Measurements from ENCODE around the gene RANBP17.

DNA sequence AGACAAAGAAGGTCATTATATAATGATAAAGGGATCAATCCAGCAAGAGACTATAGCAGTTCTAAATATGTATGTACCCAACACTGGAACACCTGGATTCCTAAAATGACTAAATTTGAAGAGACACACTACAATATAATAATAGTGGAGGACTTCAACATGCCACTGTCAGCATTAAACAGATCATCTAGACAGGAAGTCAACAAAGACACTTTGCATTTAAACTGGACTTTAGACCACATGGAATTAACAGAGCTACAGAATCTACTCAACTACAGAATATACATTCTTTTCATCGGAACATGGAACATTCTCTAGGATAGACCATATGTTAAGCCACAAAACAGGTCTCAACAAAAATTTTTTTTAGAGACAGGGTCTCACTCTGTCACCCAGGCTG, 388.9 kb downstream of the RANBP17 start:
- TF ChIP-seq, protein P1, sequence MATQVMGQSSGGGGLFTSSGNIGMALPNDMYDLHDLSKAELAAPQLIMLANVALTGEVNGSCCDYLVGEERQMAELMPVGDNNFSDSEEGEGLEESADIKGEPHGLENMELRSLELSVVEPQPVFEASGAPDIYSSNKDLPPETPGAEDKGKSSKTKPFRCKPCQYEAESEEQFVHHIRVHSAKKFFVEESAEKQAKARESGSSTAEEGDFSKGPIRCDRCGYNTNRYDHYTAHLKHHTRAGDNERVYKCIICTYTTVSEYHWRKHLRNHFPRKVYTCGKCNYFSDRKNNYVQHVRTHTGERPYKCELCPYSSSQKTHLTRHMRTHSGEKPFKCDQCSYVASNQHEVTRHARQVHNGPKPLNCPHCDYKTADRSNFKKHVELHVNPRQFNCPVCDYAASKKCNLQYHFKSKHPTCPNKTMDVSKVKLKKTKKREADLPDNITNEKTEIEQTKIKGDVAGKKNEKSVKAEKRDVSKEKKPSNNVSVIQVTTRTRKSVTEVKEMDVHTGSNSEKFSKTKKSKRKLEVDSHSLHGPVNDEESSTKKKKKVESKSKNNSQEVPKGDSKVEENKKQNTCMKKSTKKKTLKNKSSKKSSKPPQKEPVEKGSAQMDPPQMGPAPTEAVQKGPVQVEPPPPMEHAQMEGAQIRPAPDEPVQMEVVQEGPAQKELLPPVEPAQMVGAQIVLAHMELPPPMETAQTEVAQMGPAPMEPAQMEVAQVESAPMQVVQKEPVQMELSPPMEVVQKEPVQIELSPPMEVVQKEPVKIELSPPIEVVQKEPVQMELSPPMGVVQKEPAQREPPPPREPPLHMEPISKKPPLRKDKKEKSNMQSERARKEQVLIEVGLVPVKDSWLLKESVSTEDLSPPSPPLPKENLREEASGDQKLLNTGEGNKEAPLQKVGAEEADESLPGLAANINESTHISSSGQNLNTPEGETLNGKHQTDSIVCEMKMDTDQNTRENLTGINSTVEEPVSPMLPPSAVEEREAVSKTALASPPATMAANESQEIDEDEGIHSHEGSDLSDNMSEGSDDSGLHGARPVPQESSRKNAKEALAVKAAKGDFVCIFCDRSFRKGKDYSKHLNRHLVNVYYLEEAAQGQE (tag by site-specific recombination; IDR thresholded peaks at IDR 0.05) = no peak
- TF ChIP-seq ZNF791 (tag by site-specific recombination; IDR thresholded peaks at IDR 0.05) = no peak
- TF ChIP-seq, protein P2, sequence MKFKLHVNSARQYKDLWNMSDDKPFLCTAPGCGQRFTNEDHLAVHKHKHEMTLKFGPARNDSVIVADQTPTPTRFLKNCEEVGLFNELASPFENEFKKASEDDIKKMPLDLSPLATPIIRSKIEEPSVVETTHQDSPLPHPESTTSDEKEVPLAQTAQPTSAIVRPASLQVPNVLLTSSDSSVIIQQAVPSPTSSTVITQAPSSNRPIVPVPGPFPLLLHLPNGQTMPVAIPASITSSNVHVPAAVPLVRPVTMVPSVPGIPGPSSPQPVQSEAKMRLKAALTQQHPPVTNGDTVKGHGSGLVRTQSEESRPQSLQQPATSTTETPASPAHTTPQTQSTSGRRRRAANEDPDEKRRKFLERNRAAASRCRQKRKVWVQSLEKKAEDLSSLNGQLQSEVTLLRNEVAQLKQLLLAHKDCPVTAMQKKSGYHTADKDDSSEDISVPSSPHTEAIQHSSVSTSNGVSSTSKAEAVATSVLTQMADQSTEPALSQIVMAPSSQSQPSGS (tag by site-specific recombination; IDR thresholded peaks at IDR 0.05; ENCODE audit: low read depth) = no peak
- TF ChIP-seq, protein P3, sequence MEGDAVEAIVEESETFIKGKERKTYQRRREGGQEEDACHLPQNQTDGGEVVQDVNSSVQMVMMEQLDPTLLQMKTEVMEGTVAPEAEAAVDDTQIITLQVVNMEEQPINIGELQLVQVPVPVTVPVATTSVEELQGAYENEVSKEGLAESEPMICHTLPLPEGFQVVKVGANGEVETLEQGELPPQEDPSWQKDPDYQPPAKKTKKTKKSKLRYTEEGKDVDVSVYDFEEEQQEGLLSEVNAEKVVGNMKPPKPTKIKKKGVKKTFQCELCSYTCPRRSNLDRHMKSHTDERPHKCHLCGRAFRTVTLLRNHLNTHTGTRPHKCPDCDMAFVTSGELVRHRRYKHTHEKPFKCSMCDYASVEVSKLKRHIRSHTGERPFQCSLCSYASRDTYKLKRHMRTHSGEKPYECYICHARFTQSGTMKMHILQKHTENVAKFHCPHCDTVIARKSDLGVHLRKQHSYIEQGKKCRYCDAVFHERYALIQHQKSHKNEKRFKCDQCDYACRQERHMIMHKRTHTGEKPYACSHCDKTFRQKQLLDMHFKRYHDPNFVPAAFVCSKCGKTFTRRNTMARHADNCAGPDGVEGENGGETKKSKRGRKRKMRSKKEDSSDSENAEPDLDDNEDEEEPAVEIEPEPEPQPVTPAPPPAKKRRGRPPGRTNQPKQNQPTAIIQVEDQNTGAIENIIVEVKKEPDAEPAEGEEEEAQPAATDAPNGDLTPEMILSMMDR (tag by site-specific recombination; IDR thresholded peaks at IDR 0.05) = no peak
- TF ChIP-seq YY1 (tag by site-specific recombination; IDR thresholded peaks at IDR 0.05) = no peak
- no peak for TF ChIP-seq ZNF311 (tag by site-specific recombination; IDR thresholded peaks at IDR 0.05; ENCODE audit: borderline replicate concordance)
